RWPE1 (cell line): ENCODE measurements around the gene TMPRSS3.
A peak's percentile ranks its signal among the peaks of the same experiment; 100 is the strongest.

ENCODE experiments used
- CTCF ChIA-PET: fragments of 350-600 bp; sonication (Branson Sonifier 250); formaldehyde crosslinking; extraction: SDS; loops from one replicate; lab custom pipeline; 2021; lab: Yijun Ruan, JAX
- POLR2A ChIA-PET: fragments of 400-600 bp; formaldehyde crosslinking; extraction: SDS; loops from one replicate; lab custom pipeline; 2020; ENCODE audit warnings: antibody characterized with exemption; ENCODE audit not compliant: low non-redundant PET; lab: Yijun Ruan, JAX
- DNase-seq: peaks from one replicate; pipeline ENCODE4 v3.0.0; 2012; ENCODE audit warnings: low spot score
- H3K27ac ChIP-seq: fragments of 450-650 bp; 2 replicates; pipeline ENCODE4 v1.5.1; 2017
- TF ChIP-seq, protein P1 (sequence below): fragments of 450-650 bp; conservative IDR thresholded peaks from 2 replicates; pipeline ENCODE4 v1.5.1; 2017; ENCODE audit warnings: low read depth, mild to moderate bottlenecking

TMPRSS3 gene

DNA sequence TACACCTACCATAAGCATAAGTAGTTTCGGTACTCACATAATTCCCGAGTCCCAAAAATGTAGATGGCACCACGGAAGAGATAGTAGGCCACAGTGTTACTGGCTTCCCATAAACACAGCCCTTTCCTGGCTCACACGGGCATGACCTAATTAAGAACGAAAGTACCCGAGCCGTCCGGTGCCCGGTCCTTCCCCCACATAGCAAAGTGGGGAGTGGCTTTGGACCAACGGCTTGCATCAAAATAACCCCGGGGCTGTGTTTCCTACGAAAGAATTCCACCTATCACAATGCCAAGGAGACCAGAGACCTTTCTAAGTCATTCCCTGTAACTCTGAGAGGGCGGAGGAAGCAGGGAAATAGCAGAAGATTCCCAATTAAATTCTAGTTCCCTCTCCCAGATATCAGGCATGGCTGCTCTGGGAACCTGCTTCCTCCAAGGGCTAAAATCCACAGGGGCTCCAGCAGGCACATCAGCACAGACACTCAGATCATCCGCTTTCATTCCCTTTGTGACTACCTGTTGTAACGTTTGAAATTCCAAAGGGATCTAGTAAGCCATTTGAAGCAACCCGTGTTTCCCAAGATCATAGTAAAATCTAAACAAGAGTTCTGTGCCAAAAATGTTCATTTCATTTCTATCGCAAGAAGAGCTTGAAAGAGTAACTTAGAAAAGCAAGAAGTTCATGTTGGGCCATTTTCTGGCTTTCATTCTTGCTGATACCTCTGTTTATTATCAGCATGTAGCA, at the start of gene TMPRSS3:
TMPRSS3 (minus strand) TSS at position 148 of the 747 bp plus-strand sequence. CDS start 635 bp downstream, outside the sequence.
- POLR2A ChIA-PET, result no interaction called here
- CTCF ChIA-PET, result interaction anchor here (0.6 kb wide), 1 partner anchor 45 kb away, joined by 3 read pairs; the partner anchor contains the start of gene TFF2
- H3K27ac ChIP-seq, result no peak within 1 kb of the TSS
- TF ChIP-seq, protein P1, sequence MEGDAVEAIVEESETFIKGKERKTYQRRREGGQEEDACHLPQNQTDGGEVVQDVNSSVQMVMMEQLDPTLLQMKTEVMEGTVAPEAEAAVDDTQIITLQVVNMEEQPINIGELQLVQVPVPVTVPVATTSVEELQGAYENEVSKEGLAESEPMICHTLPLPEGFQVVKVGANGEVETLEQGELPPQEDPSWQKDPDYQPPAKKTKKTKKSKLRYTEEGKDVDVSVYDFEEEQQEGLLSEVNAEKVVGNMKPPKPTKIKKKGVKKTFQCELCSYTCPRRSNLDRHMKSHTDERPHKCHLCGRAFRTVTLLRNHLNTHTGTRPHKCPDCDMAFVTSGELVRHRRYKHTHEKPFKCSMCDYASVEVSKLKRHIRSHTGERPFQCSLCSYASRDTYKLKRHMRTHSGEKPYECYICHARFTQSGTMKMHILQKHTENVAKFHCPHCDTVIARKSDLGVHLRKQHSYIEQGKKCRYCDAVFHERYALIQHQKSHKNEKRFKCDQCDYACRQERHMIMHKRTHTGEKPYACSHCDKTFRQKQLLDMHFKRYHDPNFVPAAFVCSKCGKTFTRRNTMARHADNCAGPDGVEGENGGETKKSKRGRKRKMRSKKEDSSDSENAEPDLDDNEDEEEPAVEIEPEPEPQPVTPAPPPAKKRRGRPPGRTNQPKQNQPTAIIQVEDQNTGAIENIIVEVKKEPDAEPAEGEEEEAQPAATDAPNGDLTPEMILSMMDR, result no peak
- peak; percentile 71 for DNase-seq

DNA sequence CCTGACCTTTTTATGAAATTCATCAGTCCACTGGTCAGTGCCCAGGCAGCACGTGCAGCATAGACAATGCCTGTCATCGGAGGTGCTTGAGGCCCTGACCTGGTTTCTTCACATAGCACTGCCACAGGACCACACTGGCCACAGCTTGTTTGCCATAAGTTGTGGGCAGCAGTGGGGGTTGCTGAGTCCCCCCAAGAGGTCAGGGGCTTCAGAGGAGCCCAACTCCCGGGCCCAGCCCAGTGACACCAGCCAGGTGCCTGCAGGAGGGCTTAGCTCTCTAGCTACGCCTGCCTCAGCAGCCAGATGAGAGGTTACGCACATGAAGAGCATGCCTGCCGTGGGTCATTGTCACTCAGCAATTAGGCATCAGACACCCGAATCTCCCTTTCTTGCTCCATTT, 49.5 kb upstream of the TMPRSS3 start:
- H3K27ac ChIP-seq, result no peak overlapping the region
- ChIA-PET POLR2A (no interaction called here), CTCF (no interaction called here)
- TF ChIP-seq, protein P1, result no peak
- DNase-seq, result no peak

DNA sequence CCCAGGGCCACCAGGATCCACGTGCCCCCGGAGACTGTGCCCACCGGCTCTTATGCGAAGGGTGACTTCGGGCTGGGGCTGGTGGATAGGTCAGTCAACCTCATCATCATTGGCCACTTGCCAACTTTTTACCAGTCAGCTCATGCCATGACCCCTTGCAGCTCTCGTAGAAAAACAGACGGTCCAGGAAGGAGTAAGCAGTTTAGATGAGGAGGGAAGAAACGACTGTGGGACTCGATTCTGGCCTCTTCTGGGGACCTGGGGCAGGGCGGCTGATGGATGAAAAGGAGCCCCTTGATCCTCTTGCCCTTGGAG, 48.9 kb upstream of the TMPRSS3 start:
- no peak for DNase-seq
- TF ChIP-seq, protein P1, result no peak
- no peak overlapping the region for H3K27ac ChIP-seq
- ChIA-PET CTCF (interaction anchor here (0.6 kb wide), 1 partner anchor 8 kb away, joined by 4 read pairs; no protein-coding TSS in a partner anchor), POLR2A (no interaction called here)

DNA sequence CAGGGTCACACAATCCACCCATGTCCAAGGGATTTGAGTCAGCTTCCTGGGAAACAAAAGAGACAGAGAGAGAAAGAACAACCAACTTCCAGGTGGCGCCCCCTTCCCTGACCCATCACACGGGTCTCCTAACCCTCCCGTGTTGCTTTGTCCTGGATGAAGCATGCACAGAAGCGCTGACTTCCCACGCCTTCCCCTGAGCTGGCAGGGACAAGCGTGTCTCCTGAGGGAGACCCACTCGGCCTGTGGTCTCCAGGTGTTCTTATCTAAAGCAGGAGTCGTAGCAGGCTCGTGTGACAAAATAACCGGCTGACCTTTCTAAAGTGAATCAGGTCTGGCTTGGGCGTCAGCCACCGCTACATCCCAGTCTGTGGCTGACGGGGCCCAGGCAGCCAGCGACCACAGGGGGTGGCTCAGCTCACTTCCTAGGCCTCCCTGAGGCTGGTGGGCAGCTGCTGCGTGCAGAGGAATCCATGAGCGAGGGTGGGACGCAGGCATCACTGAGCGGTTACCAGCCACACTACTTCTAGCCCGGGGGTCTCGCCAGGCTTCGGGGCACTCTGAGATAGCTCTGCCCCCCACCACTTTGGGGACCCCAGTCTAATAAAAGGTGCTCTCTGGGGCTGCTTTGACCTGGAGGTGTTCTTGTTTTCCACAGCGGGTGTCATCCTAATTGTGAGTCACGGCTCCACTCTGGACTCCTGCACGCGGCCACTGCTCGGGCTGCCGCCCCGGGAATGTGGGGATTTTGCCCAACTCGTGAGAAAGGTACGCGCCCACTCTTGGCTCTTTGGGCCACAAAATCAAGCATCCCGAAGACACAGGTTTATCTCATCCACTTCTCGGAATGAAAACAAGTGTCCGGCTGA, 48.3 kb upstream of the TMPRSS3 start:
- POLR2A ChIA-PET, result no interaction called here
- CTCF ChIA-PET, result interaction anchor here (0.6 kb wide), 1 partner anchor 8 kb away, joined by 4 read pairs; no protein-coding TSS in a partner anchor

DNA sequence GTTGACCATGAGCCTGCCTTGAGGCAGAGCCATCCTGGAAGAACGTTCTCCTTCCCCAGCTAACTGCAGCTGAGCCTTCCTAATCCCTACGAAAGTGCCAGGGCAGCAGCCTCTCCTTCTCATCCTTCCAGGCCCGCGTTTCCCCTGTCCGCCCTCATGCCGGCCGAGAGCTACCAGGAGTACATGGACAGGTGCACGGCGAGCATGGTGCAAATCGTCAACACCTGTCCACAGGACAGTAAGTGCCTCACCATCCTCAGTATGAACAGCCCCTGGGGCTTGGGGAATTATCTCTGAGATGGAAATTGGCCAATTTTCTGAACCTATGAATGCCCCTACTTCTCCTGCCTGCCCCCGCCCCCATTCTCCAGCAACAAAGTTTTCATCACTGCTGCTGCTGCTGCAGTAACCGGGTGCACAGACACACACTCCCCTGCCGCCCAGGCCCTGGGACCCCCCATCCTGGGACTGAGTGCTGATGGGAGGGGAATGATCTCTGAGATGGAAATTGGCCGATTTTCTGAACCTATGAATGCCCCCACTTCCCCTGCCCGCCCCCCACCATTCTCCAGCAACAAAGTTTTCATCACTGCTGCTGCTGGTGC, 47.4 kb upstream of the TMPRSS3 start:
- TF ChIP-seq, protein P1, result no peak
- POLR2A ChIA-PET, result no interaction called here
- CTCF ChIA-PET, result no interaction called here
- no peak overlapping the region for H3K27ac ChIP-seq
- DNase-seq, result no peak

More for the DNA sequence above, 48.3 kb upstream of the TMPRSS3 start:
- no peak for DNase-seq
- H3K27ac ChIP-seq, result no peak overlapping the region
- TF ChIP-seq, protein P1, result no peak

DNA sequence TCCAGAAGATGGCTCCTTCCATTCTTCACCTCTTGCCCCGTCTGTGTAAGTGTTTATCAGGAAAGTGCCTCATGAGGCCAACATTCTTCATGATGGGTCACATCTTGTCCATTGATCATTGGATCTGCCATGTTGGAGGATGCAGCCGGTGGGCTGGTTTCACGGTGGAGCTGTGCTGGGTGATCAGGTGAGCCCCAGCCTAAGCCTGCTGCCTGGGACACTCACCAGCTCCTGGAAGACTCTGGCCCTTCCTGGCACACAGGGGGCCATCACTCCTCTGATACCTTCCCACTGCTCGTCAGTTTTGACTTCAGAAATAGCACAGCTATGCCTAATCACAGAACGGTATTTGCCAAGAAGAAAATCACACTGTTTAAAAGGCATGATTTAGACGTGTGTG, 46.1 kb upstream of the TMPRSS3 start:
- ChIA-PET POLR2A (no interaction called here), CTCF (interaction anchor here (0.7 to 1.4 kb wide), 2 partner anchors 56 to 132 kb away, joined by 3 to 7 read pairs; no protein-coding TSS in a partner anchor)
- TF ChIP-seq, protein P1, result no peak
- no peak overlapping the region for H3K27ac ChIP-seq
- no peak for DNase-seq
